ENCODE data around the gene DOC2A.

Gene DOC2A

DNA sequence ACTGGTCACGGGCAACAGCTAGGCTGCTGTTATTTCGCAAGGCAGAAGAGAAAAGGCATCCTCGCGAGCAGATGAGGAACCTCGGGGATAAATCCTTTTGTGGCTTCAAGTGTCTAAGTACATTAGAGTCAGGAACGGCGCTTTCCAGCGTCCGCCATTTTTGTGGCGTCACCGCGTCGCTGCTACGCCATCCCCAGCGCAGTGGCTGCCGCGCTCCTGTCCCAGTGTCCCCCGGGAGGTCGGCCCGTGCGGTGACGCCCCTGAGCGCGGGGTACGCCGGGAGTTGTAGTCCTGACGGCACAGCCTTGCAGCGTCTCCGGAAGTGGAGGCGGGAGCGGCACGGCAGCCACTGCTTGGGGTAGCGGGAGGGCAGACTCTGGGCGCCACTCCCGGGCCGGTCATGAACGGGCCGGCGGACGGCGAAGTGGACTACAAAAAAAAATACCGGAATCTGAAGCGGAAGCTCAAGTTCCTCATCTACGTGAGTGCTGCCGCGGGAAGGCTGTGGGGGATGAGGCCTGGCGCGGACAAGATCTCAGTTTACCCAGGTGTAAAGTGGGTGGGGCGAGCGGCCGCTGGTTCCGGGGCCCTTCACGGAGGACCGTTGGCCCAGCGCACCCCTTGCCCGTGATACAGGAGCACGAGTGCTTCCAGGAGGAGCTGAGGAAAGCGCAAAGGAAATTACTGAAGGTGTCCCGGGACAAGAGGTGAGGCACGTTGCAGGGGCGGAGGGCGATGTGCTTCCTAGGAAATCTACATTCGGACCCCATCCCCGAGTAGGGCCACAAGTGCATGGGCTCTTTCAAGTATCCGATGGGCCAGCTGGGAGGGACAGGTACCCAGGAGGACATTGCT, 14.7 kb downstream of the DOC2A start, which contains the start of gene INO80E:
Gene INO80E (plus strand): TSS at position 331 of the 855 bp plus-strand sequence. CDS start 70 bp downstream, at position 401.
- Histone ChIP-seq H3K9ac (ENCODE audit: low read length) (peak within 1 kb of the TSS; percentile 92), H3K4me1 (ENCODE audit: control insufficient read depth, insufficient read depth, low read length) (peaks cover 10% of the 10 kb centered on the region), H3K27me3 (ENCODE audit: control insufficient read depth, insufficient read depth, low read length) (no peaks in the 10 kb centered on the region), H3K36me3 (ENCODE audit: control insufficient read depth, insufficient read depth, low read length) (peaks cover 9% of the 10 kb centered on the region), H3K27ac (ENCODE audit: low read depth, low read length) (peak within 1 kb of the TSS; percentile 96), H3K4me3 (ENCODE audit: low read length) (peak within 1 kb of the TSS; percentile 97)

- Histone ChIP-seq H3K9ac (ENCODE audit: low read length) (peak within 1 kb of the TSS; percentile 92), H3K27ac (ENCODE audit: low read depth, low read length) (peak within 1 kb of the TSS; percentile 96), H3K27me3 (ENCODE audit: control insufficient read depth, insufficient read depth, low read length) (no peaks in the 10 kb centered on the region), H3K4me3 (ENCODE audit: low read length) (peak within 1 kb of the TSS; percentile 97), H3K36me3 (ENCODE audit: control insufficient read depth, insufficient read depth, low read length) (peaks cover 11% of the 10 kb centered on the region), H3K4me1 (ENCODE audit: control insufficient read depth, insufficient read depth, low read length) (peaks cover 10% of the 10 kb centered on the region)
These were observed 15.4 kb downstream of the DOC2A start, which contains the start of gene HIRIP3 for GRCh38 chr16:29995324-29995910. HIRIP3 (minus strand) TSS chr16:29995617; CDS start chr16:29995605, 12 bp downstream.

GRCh38 chr16:29994600-29995323, 16.1 kb downstream of the DOC2A start:
- peaks cover 9% of the 10 kb centered on the region for H3K36me3 ChIP-seq (ENCODE audit: control insufficient read depth, insufficient read depth, low read length)
- H3K27me3 ChIP-seq (ENCODE audit: control insufficient read depth, insufficient read depth, low read length), result no peaks in the 10 kb centered on the region
- peak overlapping the region; percentile 97 for H3K4me3 ChIP-seq (ENCODE audit: low read length)
- peaks cover 10% of the 10 kb centered on the region for H3K4me1 ChIP-seq (ENCODE audit: control insufficient read depth, insufficient read depth, low read length)
- H3K9ac ChIP-seq (ENCODE audit: low read length), result peak overlapping the region; percentile 36
- peak overlapping the region; percentile 96 for H3K27ac ChIP-seq (ENCODE audit: low read depth, low read length)

DNA sequence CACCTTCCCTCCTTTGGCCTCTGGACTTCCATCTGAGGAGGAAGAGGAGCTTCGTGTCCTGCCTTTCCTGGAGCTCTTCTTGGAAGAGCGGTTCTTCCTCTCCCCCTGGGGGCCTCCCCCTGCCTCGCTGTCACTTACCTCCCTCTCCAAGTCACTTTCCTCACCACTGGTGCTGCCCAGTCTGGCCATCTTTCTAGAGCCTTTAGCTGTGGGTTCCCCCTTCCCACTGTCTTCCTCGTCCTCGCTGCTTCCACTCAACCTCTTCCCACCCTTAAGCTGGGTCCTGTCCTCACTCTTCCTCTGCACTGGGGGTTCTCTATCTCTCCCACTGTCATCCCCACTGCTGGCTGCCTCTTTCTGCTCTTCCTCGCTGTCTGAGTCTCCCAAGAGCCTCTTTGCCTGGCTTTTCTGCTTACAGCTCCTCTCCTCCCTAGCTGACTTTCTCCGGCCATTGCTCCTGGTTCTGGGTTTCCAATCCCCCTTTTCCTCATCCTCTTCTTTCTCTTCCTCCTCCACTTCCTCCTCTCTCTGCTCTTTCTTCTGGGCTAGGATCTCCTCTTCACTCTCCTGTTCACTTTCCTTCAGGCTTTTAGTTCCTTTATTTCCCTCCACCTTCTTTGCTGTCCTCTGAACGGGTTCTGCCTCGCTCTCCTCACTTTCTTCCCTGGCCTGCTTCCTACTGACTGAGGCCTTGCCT, 16.8 kb downstream of the DOC2A start:
- Histone ChIP-seq H3K27me3 (ENCODE audit: control insufficient read depth, insufficient read depth, low read length) (no peaks in the 10 kb centered on the region), H3K27ac (ENCODE audit: low read depth, low read length) (no peak overlapping the region), H3K4me1 (ENCODE audit: control insufficient read depth, insufficient read depth, low read length) (peaks cover 10% of the 10 kb centered on the region), H3K36me3 (ENCODE audit: control insufficient read depth, insufficient read depth, low read length) (peaks cover 15% of the 10 kb centered on the region), H3K9ac (ENCODE audit: low read length) (no peak overlapping the region), H3K4me3 (ENCODE audit: low read length) (no peak overlapping the region)

- Histone ChIP-seq H3K36me3 (ENCODE audit: control insufficient read depth, insufficient read depth, low read length) (peaks cover 18% of the 10 kb centered on the region), H3K27me3 (ENCODE audit: control insufficient read depth, insufficient read depth, low read length) (no peaks in the 10 kb centered on the region), H3K4me1 (ENCODE audit: control insufficient read depth, insufficient read depth, low read length) (peaks cover 10% of the 10 kb centered on the region), H3K9ac (ENCODE audit: low read length) (no peak overlapping the region), H3K4me3 (ENCODE audit: low read length) (no peak overlapping the region), H3K27ac (ENCODE audit: low read depth, low read length) (no peak overlapping the region)
These were observed 17.5 kb downstream of the DOC2A start for GRCh38 chr16:29993191-29993902.

DNA sequence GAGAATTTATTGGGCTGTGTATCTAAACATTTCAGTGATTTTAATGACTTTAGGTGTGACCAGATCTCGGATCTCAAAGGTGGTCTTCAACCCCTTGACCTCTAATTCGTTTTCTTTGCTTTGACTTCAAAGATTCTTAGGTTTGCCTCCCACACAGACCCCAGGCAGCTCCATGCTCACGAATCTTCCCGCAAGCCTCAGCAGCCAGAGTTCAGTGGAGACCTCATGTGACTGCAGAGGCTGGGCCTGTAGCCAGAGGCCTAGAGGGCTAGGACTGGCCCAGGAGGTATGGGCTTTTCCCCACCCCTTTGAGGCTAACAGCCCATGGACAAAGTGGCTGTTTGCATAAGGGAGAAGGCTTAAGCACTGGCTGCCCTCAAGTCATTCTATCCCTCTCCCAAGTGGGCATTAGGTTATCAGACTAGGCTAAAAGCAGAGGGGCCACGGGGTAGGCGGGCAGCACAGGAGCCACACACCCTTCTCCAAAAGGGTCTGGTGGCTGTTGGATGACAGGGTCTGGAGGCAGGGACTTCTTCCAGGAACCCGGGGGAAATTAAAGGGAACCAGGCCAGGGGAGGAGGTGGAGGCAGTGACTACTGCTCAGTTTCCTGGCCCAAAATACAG, 18.4 kb downstream of the DOC2A start:
- no peak overlapping the region for H3K9ac ChIP-seq (ENCODE audit: low read length)
- no peak overlapping the region for H3K4me3 ChIP-seq (ENCODE audit: low read length)
- H3K27ac ChIP-seq (ENCODE audit: low read depth, low read length), result no peak overlapping the region
- H3K27me3 ChIP-seq (ENCODE audit: control insufficient read depth, insufficient read depth, low read length), result no peaks in the 10 kb centered on the region
- peaks cover 10% of the 10 kb centered on the region for H3K4me1 ChIP-seq (ENCODE audit: control insufficient read depth, insufficient read depth, low read length)
- peaks cover 18% of the 10 kb centered on the region for H3K36me3 ChIP-seq (ENCODE audit: control insufficient read depth, insufficient read depth, low read length)

GRCh38 chr16:29991571-29991904, 19.3 kb downstream of the DOC2A start:
- Histone ChIP-seq H3K27me3 (ENCODE audit: control insufficient read depth, insufficient read depth, low read length) (no peaks in the 10 kb centered on the region), H3K4me1 (ENCODE audit: control insufficient read depth, insufficient read depth, low read length) (peaks cover 4% of the 10 kb centered on the region), H3K9ac (ENCODE audit: low read length) (no peak overlapping the region), H3K4me3 (ENCODE audit: low read length) (no peak overlapping the region), H3K36me3 (ENCODE audit: control insufficient read depth, insufficient read depth, low read length) (peaks cover 22% of the 10 kb centered on the region), H3K27ac (ENCODE audit: low read depth, low read length) (no peak overlapping the region)

GRCh38 chr16:29990883-29991570, 19.8 kb downstream of the DOC2A start:
- Histone ChIP-seq H3K4me3 (ENCODE audit: low read length) (no peak overlapping the region), H3K27me3 (ENCODE audit: control insufficient read depth, insufficient read depth, low read length) (no peaks in the 10 kb centered on the region), H3K36me3 (ENCODE audit: control insufficient read depth, insufficient read depth, low read length) (peaks cover 27% of the 10 kb centered on the region), H3K4me1 (ENCODE audit: control insufficient read depth, insufficient read depth, low read length) (peaks cover 3% of the 10 kb centered on the region), H3K9ac (ENCODE audit: low read length) (no peak overlapping the region), H3K27ac (ENCODE audit: low read depth, low read length) (no peak overlapping the region)

GRCh38 chr16:29990034-29990433, 20.8 kb downstream of the DOC2A start:
- Histone ChIP-seq H3K4me3 (ENCODE audit: low read length) (no peak overlapping the region), H3K27me3 (ENCODE audit: control insufficient read depth, insufficient read depth, low read length) (no peaks in the 10 kb centered on the region), H3K27ac (ENCODE audit: low read depth, low read length) (no peak overlapping the region), H3K4me1 (ENCODE audit: control insufficient read depth, insufficient read depth, low read length) (peaks cover 3% of the 10 kb centered on the region), H3K9ac (ENCODE audit: low read length) (no peak overlapping the region), H3K36me3 (ENCODE audit: control insufficient read depth, insufficient read depth, low read length) (peaks cover 36% of the 10 kb centered on the region)

- H3K27ac ChIP-seq (ENCODE audit: low read depth, low read length), result no peak overlapping the region
- no peaks in the 10 kb centered on the region for H3K27me3 ChIP-seq (ENCODE audit: control insufficient read depth, insufficient read depth, low read length)
- no peak overlapping the region for H3K4me3 ChIP-seq (ENCODE audit: low read length)
- no peaks in the 10 kb centered on the region for H3K4me1 ChIP-seq (ENCODE audit: control insufficient read depth, insufficient read depth, low read length)
- peaks cover 44% of the 10 kb centered on the region for H3K36me3 ChIP-seq (ENCODE audit: control insufficient read depth, insufficient read depth, low read length)
- H3K9ac ChIP-seq (ENCODE audit: low read length), result no peak overlapping the region
These were observed 21.5 kb downstream of the DOC2A start for GRCh38 chr16:29989111-29989858.

All from rectal smooth muscle tissue (tissue), 1 donor.